GM12878 (cell line): ENCODE data around the gene PLXNB3.

ENCODE experiments used
- ESRRA ChIP-seq: IDR thresholded peaks from 2 replicates; pipeline ENCODE4 v1.6.1; 2012; ENCODE audit warnings: mild to moderate bottlenecking, low read length, improper control_type of control experiment
- GABPA ChIP-seq: IDR thresholded peaks from 2 replicates; pipeline ENCODE4 v1.6.1; 2014; ENCODE audit warnings: antibody characterized with exemption, low read depth, mild to moderate bottlenecking, inconsistent platforms
- GATAD2B ChIP-seq: fragments of 450-650 bp; conservative IDR thresholded peaks from 2 replicates; pipeline ENCODE4 v1.6.1; 2017; ENCODE audit warnings: low read depth, mild to moderate bottlenecking, moderate library complexity
- HCFC1 ChIP-seq: fragments of 150-350 bp; IDR thresholded peaks from 2 replicates; pipeline ENCODE4 v1.6.1; 2014; ENCODE audit warnings: low read length
- NR2C2 ChIP-seq: IDR thresholded peaks from 2 replicates; pipeline ENCODE4 v1.6.1; 2011; ENCODE audit warnings: borderline replicate concordance, low read depth; ENCODE audit not compliant: control insufficient read depth, insufficient read length
- TAF1 ChIP-seq: IDR thresholded peaks from 2 replicates; pipeline ENCODE4 v1.6.1; 2011; ENCODE audit warnings: mild to moderate bottlenecking, low read depth, low read length, borderline replicate concordance
- TF ChIP-seq, protein P1 (sequence below), 3 experiments: IDR thresholded peaks in 2 of 3; conservative IDR thresholded peaks in 1 of 3; 2 replicates each; pipeline ENCODE4 v1.5.1; 2011; ENCODE audit warnings: low read depth in 3 of 3, low read length in 3 of 3, mild to moderate bottlenecking in 3 of 3, control low read depth in 2 of 3, moderate library complexity in 2 of 3, inconsistent platforms in 1 of 3, mixed read lengths in 1 of 3; ENCODE audit not compliant: control insufficient read depth in 2 of 3, insufficient read depth in 1 of 3; ENCODE audit errors: extremely low read depth in 1 of 3
- TF ChIP-seq, protein P2 (sequence below): IDR thresholded peaks from 2 replicates; pipeline ENCODE4 v1.6.1; 2012; ENCODE audit warnings: mild to moderate bottlenecking, low read depth, low read length
- TF ChIP-seq, protein P3 (sequence below): IDR thresholded peaks from 2 replicates; pipeline ENCODE4 v1.6.1; 2012; ENCODE audit warnings: low read depth, low read length, improper control_type of control experiment
- TF ChIP-seq, protein P4 (sequence below): fragments of 450-650 bp; IDR thresholded peaks from 2 replicates; pipeline ENCODE4 v1.6.1; 2017; ENCODE audit warnings: mild to moderate bottlenecking
- TF ChIP-seq, protein P5 (sequence below): fragments of 450-650 bp; formaldehyde crosslinking; IDR thresholded peaks from 2 replicates; pipeline ENCODE4 v1.5.0; 2022; ENCODE audit warnings: mild to moderate bottlenecking, missing genetic modification characterization
- TF ChIP-seq, protein P6 (sequence below): IDR thresholded peaks from 2 replicates; pipeline ENCODE4 v1.6.1; 2011; ENCODE audit warnings: borderline replicate concordance, low read depth, mild to moderate bottlenecking, moderate library complexity, mixed read lengths, low read length; ENCODE audit not compliant: insufficient read depth; ENCODE audit errors: extremely low read length
- TF ChIP-seq, protein P7 (sequence below): fragments of 450-650 bp; IDR thresholded peaks from 2 replicates; pipeline ENCODE4 v1.6.1; 2016; ENCODE audit warnings: mild to moderate bottlenecking

DNA sequence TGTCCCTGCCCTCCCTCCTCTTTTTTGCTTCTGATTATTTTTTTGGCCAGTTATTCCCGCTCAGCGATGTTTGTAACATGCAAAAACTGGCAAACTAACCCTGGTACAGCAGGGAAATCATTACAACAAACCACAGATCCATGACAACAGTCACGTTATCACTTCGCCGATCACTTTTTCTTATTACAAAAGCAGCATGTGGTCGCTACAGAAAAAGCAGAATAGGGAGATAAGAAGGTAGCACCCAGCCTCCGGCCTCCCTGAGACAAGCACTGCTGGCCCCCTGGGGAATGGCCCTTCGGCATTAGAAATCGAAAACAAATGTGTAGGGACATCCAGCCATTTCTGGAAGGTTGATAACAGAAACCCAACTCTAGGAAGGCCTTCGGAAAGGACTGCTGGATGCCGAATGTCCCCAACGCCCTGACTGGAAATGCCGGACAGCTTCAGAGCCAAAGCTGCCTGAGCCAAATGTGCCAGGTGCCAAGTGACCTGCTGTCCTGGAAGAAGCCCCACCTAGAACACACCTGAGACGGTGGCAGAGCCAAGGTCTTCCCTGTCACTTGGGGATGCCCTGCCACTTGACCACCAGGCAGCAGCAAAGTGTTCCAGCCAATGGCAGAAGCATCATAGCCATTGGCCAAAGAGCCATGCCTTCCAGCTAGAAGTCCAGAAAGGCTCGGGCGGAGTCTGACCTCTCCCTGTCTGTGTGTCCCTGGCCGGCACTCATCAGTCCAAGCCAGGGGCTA lies 27.2 kb downstream of the PLXNB3 start:
- TF ChIP-seq, protein P1, sequence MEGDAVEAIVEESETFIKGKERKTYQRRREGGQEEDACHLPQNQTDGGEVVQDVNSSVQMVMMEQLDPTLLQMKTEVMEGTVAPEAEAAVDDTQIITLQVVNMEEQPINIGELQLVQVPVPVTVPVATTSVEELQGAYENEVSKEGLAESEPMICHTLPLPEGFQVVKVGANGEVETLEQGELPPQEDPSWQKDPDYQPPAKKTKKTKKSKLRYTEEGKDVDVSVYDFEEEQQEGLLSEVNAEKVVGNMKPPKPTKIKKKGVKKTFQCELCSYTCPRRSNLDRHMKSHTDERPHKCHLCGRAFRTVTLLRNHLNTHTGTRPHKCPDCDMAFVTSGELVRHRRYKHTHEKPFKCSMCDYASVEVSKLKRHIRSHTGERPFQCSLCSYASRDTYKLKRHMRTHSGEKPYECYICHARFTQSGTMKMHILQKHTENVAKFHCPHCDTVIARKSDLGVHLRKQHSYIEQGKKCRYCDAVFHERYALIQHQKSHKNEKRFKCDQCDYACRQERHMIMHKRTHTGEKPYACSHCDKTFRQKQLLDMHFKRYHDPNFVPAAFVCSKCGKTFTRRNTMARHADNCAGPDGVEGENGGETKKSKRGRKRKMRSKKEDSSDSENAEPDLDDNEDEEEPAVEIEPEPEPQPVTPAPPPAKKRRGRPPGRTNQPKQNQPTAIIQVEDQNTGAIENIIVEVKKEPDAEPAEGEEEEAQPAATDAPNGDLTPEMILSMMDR (IDR thresholded peaks at IDR 0.05 in 2 of 3, conservative IDR thresholded peaks at IDR 0.05 in 1 of 3; ENCODE audit: control insufficient read depth in 2 of 3, extremely low read depth in 1 of 3, insufficient read depth in 1 of 3, low read depth in 3 of 3, low read length in 3 of 3), result no peak
- TF ChIP-seq, protein P2, sequence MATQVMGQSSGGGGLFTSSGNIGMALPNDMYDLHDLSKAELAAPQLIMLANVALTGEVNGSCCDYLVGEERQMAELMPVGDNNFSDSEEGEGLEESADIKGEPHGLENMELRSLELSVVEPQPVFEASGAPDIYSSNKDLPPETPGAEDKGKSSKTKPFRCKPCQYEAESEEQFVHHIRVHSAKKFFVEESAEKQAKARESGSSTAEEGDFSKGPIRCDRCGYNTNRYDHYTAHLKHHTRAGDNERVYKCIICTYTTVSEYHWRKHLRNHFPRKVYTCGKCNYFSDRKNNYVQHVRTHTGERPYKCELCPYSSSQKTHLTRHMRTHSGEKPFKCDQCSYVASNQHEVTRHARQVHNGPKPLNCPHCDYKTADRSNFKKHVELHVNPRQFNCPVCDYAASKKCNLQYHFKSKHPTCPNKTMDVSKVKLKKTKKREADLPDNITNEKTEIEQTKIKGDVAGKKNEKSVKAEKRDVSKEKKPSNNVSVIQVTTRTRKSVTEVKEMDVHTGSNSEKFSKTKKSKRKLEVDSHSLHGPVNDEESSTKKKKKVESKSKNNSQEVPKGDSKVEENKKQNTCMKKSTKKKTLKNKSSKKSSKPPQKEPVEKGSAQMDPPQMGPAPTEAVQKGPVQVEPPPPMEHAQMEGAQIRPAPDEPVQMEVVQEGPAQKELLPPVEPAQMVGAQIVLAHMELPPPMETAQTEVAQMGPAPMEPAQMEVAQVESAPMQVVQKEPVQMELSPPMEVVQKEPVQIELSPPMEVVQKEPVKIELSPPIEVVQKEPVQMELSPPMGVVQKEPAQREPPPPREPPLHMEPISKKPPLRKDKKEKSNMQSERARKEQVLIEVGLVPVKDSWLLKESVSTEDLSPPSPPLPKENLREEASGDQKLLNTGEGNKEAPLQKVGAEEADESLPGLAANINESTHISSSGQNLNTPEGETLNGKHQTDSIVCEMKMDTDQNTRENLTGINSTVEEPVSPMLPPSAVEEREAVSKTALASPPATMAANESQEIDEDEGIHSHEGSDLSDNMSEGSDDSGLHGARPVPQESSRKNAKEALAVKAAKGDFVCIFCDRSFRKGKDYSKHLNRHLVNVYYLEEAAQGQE, result no peak
- TF ChIP-seq, protein P3, sequence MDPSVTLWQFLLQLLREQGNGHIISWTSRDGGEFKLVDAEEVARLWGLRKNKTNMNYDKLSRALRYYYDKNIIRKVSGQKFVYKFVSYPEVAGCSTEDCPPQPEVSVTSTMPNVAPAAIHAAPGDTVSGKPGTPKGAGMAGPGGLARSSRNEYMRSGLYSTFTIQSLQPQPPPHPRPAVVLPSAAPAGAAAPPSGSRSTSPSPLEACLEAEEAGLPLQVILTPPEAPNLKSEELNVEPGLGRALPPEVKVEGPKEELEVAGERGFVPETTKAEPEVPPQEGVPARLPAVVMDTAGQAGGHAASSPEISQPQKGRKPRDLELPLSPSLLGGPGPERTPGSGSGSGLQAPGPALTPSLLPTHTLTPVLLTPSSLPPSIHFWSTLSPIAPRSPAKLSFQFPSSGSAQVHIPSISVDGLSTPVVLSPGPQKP, result no peak
- TF ChIP-seq ESRRA (no peak), GATAD2B (no peak), HCFC1 (no peak), GABPA (no peak), TAF1 (no peak), NR2C2 (no peak)
- TF ChIP-seq, protein P4, sequence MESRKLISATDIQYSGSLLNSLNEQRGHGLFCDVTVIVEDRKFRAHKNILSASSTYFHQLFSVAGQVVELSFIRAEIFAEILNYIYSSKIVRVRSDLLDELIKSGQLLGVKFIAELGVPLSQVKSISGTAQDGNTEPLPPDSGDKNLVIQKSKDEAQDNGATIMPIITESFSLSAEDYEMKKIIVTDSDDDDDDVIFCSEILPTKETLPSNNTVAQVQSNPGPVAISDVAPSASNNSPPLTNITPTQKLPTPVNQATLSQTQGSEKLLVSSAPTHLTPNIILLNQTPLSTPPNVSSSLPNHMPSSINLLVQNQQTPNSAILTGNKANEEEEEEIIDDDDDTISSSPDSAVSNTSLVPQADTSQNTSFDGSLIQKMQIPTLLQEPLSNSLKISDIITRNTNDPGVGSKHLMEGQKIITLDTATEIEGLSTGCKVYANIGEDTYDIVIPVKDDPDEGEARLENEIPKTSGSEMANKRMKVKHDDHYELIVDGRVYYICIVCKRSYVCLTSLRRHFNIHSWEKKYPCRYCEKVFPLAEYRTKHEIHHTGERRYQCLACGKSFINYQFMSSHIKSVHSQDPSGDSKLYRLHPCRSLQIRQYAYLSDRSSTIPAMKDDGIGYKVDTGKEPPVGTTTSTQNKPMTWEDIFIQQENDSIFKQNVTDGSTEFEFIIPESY, result no peak
- TF ChIP-seq, protein P5, sequence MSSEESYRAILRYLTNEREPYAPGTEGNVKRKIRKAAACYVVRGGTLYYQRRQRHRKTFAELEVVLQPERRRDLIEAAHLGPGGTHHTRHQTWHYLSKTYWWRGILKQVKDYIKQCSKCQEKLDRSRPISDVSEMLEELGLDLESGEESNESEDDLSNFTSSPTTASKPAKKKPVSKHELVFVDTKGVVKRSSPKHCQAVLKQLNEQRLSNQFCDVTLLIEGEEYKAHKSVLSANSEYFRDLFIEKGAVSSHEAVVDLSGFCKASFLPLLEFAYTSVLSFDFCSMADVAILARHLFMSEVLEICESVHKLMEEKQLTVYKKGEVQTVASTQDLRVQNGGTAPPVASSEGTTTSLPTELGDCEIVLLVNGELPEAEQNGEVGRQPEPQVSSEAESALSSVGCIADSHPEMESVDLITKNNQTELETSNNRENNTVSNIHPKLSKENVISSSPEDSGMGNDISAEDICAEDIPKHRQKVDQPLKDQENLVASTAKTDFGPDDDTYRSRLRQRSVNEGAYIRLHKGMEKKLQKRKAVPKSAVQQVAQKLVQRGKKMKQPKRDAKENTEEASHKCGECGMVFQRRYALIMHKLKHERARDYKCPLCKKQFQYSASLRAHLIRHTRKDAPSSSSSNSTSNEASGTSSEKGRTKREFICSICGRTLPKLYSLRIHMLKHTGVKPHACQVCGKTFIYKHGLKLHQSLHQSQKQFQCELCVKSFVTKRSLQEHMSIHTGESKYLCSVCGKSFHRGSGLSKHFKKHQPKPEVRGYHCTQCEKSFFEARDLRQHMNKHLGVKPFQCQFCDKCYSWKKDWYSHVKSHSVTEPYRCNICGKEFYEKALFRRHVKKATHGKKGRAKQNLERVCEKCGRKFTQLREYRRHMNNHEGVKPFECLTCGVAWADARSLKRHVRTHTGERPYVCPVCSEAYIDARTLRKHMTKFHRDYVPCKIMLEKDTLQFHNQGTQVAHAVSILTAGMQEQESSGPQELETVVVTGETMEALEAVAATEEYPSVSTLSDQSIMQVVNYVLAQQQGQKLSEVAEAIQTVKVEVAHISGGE (CRISPR knock-in tag), result no peak
- TF ChIP-seq, protein P6, sequence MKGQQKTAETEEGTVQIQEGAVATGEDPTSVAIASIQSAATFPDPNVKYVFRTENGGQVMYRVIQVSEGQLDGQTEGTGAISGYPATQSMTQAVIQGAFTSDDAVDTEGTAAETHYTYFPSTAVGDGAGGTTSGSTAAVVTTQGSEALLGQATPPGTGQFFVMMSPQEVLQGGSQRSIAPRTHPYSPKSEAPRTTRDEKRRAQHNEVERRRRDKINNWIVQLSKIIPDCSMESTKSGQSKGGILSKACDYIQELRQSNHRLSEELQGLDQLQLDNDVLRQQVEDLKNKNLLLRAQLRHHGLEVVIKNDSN, result no peak
- TF ChIP-seq, protein P7, sequence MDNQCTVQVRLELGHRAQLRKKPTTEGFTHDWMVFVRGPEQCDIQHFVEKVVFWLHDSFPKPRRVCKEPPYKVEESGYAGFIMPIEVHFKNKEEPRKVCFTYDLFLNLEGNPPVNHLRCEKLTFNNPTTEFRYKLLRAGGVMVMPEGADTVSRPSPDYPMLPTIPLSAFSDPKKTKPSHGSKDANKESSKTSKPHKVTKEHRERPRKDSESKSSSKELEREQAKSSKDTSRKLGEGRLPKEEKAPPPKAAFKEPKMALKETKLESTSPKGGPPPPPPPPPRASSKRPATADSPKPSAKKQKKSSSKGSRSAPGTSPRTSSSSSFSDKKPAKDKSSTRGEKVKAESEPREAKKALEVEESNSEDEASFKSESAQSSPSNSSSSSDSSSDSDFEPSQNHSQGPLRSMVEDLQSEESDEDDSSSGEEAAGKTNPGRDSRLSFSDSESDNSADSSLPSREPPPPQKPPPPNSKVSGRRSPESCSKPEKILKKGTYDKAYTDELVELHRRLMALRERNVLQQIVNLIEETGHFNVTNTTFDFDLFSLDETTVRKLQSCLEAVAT, result no peak
